PC-9 (cell line): ENCODE data around the gene ARL4A.

Experiments used
- CTCF ChIP-seq: fragments of 200-600 bp; sonication (generic); conservative IDR thresholded peaks from 2 replicates; pipeline ENCODE4 v1.6.1; 2017; ENCODE audit warnings: mixed run types, antibody characterized with exemption, mild to moderate bottlenecking, moderate library complexity
- EZH2 ChIP-seq: fragments of 200-600 bp; sonication (generic); IDR thresholded peaks from 2 replicates; pipeline ENCODE4 v1.8.0; 2017; ENCODE audit warnings: antibody characterized with exemption, low read depth

- TF ChIP-seq CTCF (no peak), EZH2 (no peak)
Measured at GRCh38 chr7:12719981-12720865, 32.8 kb downstream of the ARL4A start.
